GM12878 (cell line): ENCODE measurements around the gene FCRLA. TPM values are rescaled to one million over a fixed set of nuclear protein-coding genes. Genes with fewer than 3 reads are reported as not detected.

Source experiments
- ATAC-seq: fragments of 200-7000 bp; cut with Tn5 transposase; 3 replicates; pipeline ENCODE4 v1.9.1; 2020; ENCODE audit warnings: mild to moderate bottlenecking, moderate library complexity
- BruUV-seq: library from RNA; stranded (reverse); fragments of 400-500 nt; replicated peaks from 2 replicates; lab custom pipeline; 2021; lab: Mats Ljungman, UMichigan
- CTCF ChIA-PET: fragments of 300-600 bp; sonication (Branson Sonifier 250); formaldehyde crosslinking; extraction: SDS; loops from one replicate; lab custom pipeline; 2021; ENCODE audit warnings: inconsistent platforms; lab: Yijun Ruan, JAX
- POLR2A ChIA-PET: fragments of 350-600 bp; formaldehyde crosslinking; extraction: SDS; loops from one replicate; lab custom pipeline; 2021; ENCODE audit warnings: inconsistent platforms; lab: Charles Lee
- RAD21 ChIA-PET: fragments of 300-600 bp; sonication (Branson Sonifier 250); formaldehyde crosslinking; loops from one replicate; lab custom pipeline; 2023; ENCODE audit warnings: antibody characterized with exemption; ENCODE audit not compliant: unreplicated experiment; lab: Charles Lee
- SMC1A ChIA-PET: fragments of 300-600 bp; sonication (Branson Sonifier 250); formaldehyde crosslinking; loops from one replicate; lab custom pipeline; 2023; ENCODE audit not compliant: unreplicated experiment, uncharacterized antibody; lab: Charles Lee
- DNase-seq: peaks from one replicate; pipeline ENCODE4 v3.0.0-alpha.2; 2011; ENCODE audit warnings: low read depth, low spot score
- FAIRE-seq: peaks from 3 replicates; lab custom pipeline; 2011; peaks lifted over from hg19 to GRCh38; lab: Jason Lieb, UNC
- H2AFZ ChIP-seq: 2 replicates; pipeline ENCODE4 v1.6.0; 2011; ENCODE audit warnings: low read depth, low read length, control low read depth; ENCODE audit not compliant: control insufficient read depth
- H3K27ac ChIP-seq: 2 replicates; pipeline ENCODE4 v1.5.1; 2011; ENCODE audit warnings: control low read depth; ENCODE audit not compliant: control insufficient read depth, insufficient read depth
- H3K27me3 ChIP-seq, 2 experiments: replicated peaks in 1 of 2; 2 replicates each; pipeline versions ENCODE4 v1.6.0 to v1.6.1; 2011; ENCODE audit warnings: low read length in 1 of 2; ENCODE audit not compliant: control insufficient read depth in 2 of 2, insufficient read depth in 2 of 2
- H3K36me3 ChIP-seq, 2 experiments: 2 replicates each; pipeline ENCODE4 v1.5.1; 2011; ENCODE audit warnings: low read length in 1 of 2; ENCODE audit not compliant: control insufficient read depth in 2 of 2, insufficient read depth in 2 of 2
- H3K4me1 ChIP-seq: 2 replicates; pipeline ENCODE4 v1.6.1; 2011; ENCODE audit warnings: mild to moderate bottlenecking, low read length, moderate library complexity, mixed read lengths; ENCODE audit not compliant: control insufficient read depth, insufficient read depth
- H3K4me2 ChIP-seq: 2 replicates; pipeline ENCODE4 v1.6.0; 2011; ENCODE audit warnings: control low read depth; ENCODE audit not compliant: control insufficient read depth, insufficient read depth
- H3K4me3 ChIP-seq: fragments of 200-600 bp; sonication (generic); 2 replicates; pipeline ENCODE4 v1.5.1; 2016
- H3K79me2 ChIP-seq: 2 replicates; pipeline ENCODE4 v1.6.0; 2011; ENCODE audit warnings: low read length; ENCODE audit not compliant: control insufficient read depth, insufficient read depth
- H3K9ac ChIP-seq: 2 replicates; pipeline ENCODE4 v1.8.0; 2011; ENCODE audit warnings: low read length, control low read depth, mixed read lengths; ENCODE audit not compliant: control insufficient read depth, insufficient read depth
- H3K9me3 ChIP-seq: replicated peaks from 3 replicates; pipeline ENCODE4 v1.5.1; 2011; ENCODE audit warnings: mild to moderate bottlenecking, low read length; ENCODE audit not compliant: control insufficient read depth, insufficient read depth
- H4K20me1 ChIP-seq: 2 replicates; pipeline ENCODE4 v1.6.0; 2011; ENCODE audit not compliant: control insufficient read depth, insufficient read depth
- IKZF1 ChIP-seq: fragments of 450-650 bp; conservative IDR thresholded peaks from 2 replicates; pipeline ENCODE4 v1.6.1; 2017; ENCODE audit warnings: antibody characterized with exemption, mild to moderate bottlenecking
- RUNX3 ChIP-seq: IDR thresholded peaks from 2 replicates; pipeline ENCODE4 v1.6.1; 2012; ENCODE audit warnings: low read length, inconsistent platforms
- SREBF2 ChIP-seq: IDR thresholded peaks from 2 replicates; pipeline ENCODE4 v1.6.1; 2012; ENCODE audit warnings: mild to moderate bottlenecking, low read length
- ZNF622 ChIP-seq: fragments of 450-650 bp; IDR thresholded peaks from 2 replicates; pipeline ENCODE4 v1.6.1; 2017; ENCODE audit warnings: mild to moderate bottlenecking, inconsistent platforms
- WGBS: methylation state at CpG from one replicate; pipeline ENCODE4 v1.1.6; 2016; ENCODE audit warnings: low lambda C conversion rate; ENCODE audit not compliant: insufficient replicate concordance, insufficient coverage; ENCODE audit errors: missing lambda C conversion rate; 5-methylcytosine and 5-hydroxymethylcytosine counted together
- in situ Hi-C: fragments of 300-500 bp; cut with MboI; formaldehyde crosslinking; loops from 9 replicates; pipeline ENCODE4 v1.14.3; 2018; ENCODE audit warnings: mixed read lengths
- intact Hi-C: fragments of 100-400 bp; cut with micrococcal nuclease; formaldehyde crosslinking; loops from one replicate; pipeline ENCODE4 v1.14.2; 2022; ENCODE audit not compliant: unreplicated experiment
- polyA plus RNA-seq, 11 experiments: library from polyadenylated mRNA; depleted of rRNA in 4 of 11; unstranded in 6 of 11; stranded (reverse) in 5 of 11; fragments of >200 nt; fragmentation: Nextera tagmentation in 4 of 11; fragmentation: Illumina TruSeq in 1 of 11; extraction: Ambion mirVana in 4 of 11; extraction: Trizol in 1 of 11; gene quantifications; 1 replicate in 1 of 11; 2 replicates in 10 of 11; pipeline versions ENCODE4 v1.2.1 to v1.2.3, GENCODE V29; 2011 to 2016; ENCODE audit warnings: inconsistent platforms in 2 of 11, missing spikeins in 2 of 11, low read depth in 1 of 11
- total RNA-seq, 4 experiments: library from RNA; depleted of rRNA in 3 of 4; stranded (reverse); fragments of >200 nt in 3 of 4; fragmentation: Illumina TruSeq in 1 of 4; extraction: Trizol in 1 of 4; gene quantifications; 2 replicates each; pipeline versions ENCODE4 v1.2.1 to v1.2.3, GENCODE V29; 2013 to 2021
- TF ChIP-seq, protein P1 (sequence below): IDR thresholded peaks from 2 replicates; pipeline ENCODE4 v1.6.1; 2012; ENCODE audit warnings: low read depth, low read length, improper control_type of control experiment

Gene FCRLA
- total and polyA plus RNA-seq, 10 of the 15 experiments (the other 5 are each of a cell fraction or from before 2014, with no cell fraction given), result 130 to 714 (median 374) TPM

DNA sequence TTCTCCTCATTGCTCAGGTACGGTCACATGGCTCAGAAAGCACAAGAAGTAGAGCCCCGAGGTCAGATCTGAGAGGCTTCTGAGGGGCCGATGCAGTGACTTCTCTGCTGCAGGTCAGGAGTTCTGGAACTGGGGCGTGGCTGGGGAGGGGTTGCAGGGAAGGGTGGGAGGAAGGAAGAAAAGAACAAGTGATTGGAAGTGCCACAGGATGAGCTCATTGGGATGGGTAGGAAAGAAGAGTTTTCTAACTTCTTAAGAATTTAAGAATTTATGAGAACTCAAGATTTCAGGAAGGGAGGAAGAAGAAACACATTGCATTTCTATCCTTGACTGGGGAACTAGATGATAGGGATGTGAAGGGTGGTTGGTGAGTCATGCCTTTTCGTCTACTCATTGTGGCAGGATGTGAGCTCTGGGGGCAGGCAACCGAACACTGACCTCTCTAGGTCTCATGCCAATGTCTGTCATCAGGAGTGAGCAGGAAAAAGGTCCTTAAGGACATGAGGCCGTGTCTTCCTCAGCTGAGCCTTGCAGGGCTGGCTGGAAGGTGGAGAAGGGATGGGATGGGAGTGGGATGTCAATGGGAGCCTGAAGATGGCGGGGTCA, 14.8 kb downstream of the FCRLA start:
- H3K36me3 ChIP-seq, result no peaks in the 10 kb centered on the region
- FAIRE-seq, result no peak
- H2AFZ ChIP-seq, result no peak overlapping the region
- peaks cover 11% of the 10 kb centered on the region for H3K79me2 ChIP-seq
- intact Hi-C loops, result no loop called here
- RAD21 ChIA-PET, result interaction anchor here (1.3 kb wide), 1 partner anchor 15 kb away, joined by 3 read pairs; no protein-coding TSS in a partner anchor
- no peak overlapping the region for H3K4me3 ChIP-seq
- ATAC-seq, result no peak
- BruUV-seq, result no TSS peak
- no peak overlapping the region for H3K27ac ChIP-seq
- DNase-seq, result no peak
- POLR2A ChIA-PET, result interaction anchor here (0.8 to 1.1 kb wide), 2 partner anchors 12 to 15 kb away, joined by 3 to 5 read pairs; no protein-coding TSS in a partner anchor
- H3K27me3 ChIP-seq, result no peaks in the 10 kb centered on the region
- H3K9me3 ChIP-seq, result no peaks in the 10 kb centered on the region
- in situ Hi-C loops, result no loop called here
- TF ChIP-seq ZNF622, result no peak
- TF ChIP-seq, protein P1, sequence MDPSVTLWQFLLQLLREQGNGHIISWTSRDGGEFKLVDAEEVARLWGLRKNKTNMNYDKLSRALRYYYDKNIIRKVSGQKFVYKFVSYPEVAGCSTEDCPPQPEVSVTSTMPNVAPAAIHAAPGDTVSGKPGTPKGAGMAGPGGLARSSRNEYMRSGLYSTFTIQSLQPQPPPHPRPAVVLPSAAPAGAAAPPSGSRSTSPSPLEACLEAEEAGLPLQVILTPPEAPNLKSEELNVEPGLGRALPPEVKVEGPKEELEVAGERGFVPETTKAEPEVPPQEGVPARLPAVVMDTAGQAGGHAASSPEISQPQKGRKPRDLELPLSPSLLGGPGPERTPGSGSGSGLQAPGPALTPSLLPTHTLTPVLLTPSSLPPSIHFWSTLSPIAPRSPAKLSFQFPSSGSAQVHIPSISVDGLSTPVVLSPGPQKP, result no peak
- TF ChIP-seq SREBF2, result no peak
- TF ChIP-seq IKZF1, result peak; percentile 18; the same call in 1 of the 2 replicates
- TF ChIP-seq RUNX3, result peak; percentile 17; the same call in 1 of the 2 replicates
- CTCF ChIA-PET, result no interaction called here
- H3K4me1 ChIP-seq, result peaks cover 53% of the 10 kb centered on the region
- no peaks in the 10 kb centered on the region for H4K20me1 ChIP-seq
- H3K9ac ChIP-seq, result no peak overlapping the region
- SMC1A ChIA-PET, result interaction anchor here (0.7 to 1.6 kb wide), 4 partner anchors 11 to 14 kb away, joined by 3 to 5 read pairs (median 4); partner anchors contain the start of gene FCRLA
- peak overlapping the region; percentile 7; the same call in 1 of the 2 replicates for H3K4me2 ChIP-seq
- WGBS, result 49% methylated on average over 8 of the region's 8 CpGs
